Measurements from ENCODE around the gene SLC22A4. TPM values are rescaled to one million over a fixed set of nuclear protein-coding genes. Genes with fewer than 3 reads are reported as not detected.

The SLC22A4 gene
- total and polyA plus RNA-seq, 2 experiments from 2014 or later: 1.4 to 3.3 TPM

GRCh38 chr5:132369007-132369473 is 74.8 kb downstream of the SLC22A4 start:
- no peak for TF ChIP-seq EZH2 (IDR thresholded peaks at IDR 0.05; ENCODE audit: borderline replicate concordance)
- TF ChIP-seq, protein P1, sequence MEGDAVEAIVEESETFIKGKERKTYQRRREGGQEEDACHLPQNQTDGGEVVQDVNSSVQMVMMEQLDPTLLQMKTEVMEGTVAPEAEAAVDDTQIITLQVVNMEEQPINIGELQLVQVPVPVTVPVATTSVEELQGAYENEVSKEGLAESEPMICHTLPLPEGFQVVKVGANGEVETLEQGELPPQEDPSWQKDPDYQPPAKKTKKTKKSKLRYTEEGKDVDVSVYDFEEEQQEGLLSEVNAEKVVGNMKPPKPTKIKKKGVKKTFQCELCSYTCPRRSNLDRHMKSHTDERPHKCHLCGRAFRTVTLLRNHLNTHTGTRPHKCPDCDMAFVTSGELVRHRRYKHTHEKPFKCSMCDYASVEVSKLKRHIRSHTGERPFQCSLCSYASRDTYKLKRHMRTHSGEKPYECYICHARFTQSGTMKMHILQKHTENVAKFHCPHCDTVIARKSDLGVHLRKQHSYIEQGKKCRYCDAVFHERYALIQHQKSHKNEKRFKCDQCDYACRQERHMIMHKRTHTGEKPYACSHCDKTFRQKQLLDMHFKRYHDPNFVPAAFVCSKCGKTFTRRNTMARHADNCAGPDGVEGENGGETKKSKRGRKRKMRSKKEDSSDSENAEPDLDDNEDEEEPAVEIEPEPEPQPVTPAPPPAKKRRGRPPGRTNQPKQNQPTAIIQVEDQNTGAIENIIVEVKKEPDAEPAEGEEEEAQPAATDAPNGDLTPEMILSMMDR (IDR thresholded peaks at IDR 0.05; ENCODE audit: poor library complexity): no peak
- no peak for TF ChIP-seq EZH2phosphoT487 (IDR thresholded peaks at IDR 0.05; ENCODE audit: low read depth, severe bottlenecking, unreplicated experiment)
- H3K27me3 ChIP-seq: no peaks in the 10 kb centered on the region
- peak; percentile 23 for DNase-seq (ENCODE audit: low spot score)
- WGBS (ENCODE audit: low lambda C conversion rate, missing lambda C conversion rate): 12% methylated on average over 9 of the region's 9 CpGs
- H3K79me2 ChIP-seq: peaks cover 54% of the 10 kb centered on the region
- H3K9me2 ChIP-seq (replicated peaks; ENCODE audit: insufficient read depth): no peaks in the 10 kb centered on the region
- H4K20me1 ChIP-seq (ENCODE audit: insufficient read depth, poor library complexity, severe bottlenecking): peaks cover 5% of the 10 kb centered on the region
- peaks cover 26% of the 10 kb centered on the region for H3K4me1 ChIP-seq (ENCODE audit: insufficient read depth)
- peak overlapping the region; percentile 89 for H2AFZ ChIP-seq
- H3K27ac ChIP-seq: peak overlapping the region; percentile 99
- peak overlapping the region; percentile 96 for H3K4me2 ChIP-seq
- peak overlapping the region; percentile 91 for H3K4me3 ChIP-seq
- H3K36me3 ChIP-seq (replicated peaks; ENCODE audit: insufficient read depth, low read depth): no peaks in the 10 kb centered on the region
- no peaks in the 10 kb centered on the region for H3K9me3 ChIP-seq (ENCODE audit: low read depth)

DNA sequence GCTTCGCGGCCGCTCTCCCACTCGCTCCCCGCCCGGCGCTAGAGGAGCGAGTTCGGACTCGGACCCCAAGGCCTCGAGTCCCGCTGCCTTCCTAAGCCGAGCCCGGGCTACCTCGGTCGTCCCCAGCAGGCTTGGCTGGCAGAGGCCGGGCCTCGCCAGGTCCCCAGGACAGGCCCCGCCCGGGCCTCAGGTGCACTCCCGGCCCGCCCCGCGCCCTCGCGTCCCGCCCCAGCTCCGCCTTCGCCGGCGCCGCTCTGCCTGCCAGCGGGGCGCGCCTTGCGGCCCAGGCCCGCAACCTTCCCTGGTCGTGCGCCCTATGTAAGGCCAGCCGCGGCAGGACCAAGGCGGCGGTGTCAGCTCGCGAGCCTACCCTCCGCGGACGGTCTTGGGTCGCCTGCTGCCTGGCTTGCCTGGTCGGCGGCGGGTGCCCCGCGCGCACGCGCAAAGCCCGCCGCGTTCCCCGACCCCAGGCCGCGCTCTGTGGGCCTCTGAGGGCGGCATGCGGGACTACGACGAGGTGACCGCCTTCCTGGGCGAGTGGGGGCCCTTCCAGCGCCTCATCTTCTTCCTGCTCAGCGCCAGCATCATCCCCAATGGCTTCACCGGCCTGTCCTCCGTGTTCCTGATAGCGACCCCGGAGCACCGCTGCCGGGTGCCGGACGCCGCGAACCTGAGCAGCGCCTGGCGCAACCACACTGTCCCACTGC is 75.4 kb downstream of the SLC22A4 start, which contains the start of gene SLC22A5:
TSS of gene SLC22A5 (plus strand) at position 237 of the 707 bp plus-strand sequence. CDS start at position 500, 263 bp downstream.
- peak within 1 kb of the TSS; percentile 89 for H2AFZ ChIP-seq
- WGBS (ENCODE audit: low lambda C conversion rate, missing lambda C conversion rate): under 1% methylated on average over 49 of the region's 83 CpGs
- peak within 1 kb of the TSS; percentile 99 for H3K27ac ChIP-seq
- TF ChIP-seq, protein P1 (IDR thresholded peaks at IDR 0.05; ENCODE audit: poor library complexity): no peak
- TF ChIP-seq EZH2 (IDR thresholded peaks at IDR 0.05; ENCODE audit: borderline replicate concordance) (no peak), EZH2phosphoT487 (IDR thresholded peaks at IDR 0.05; ENCODE audit: low read depth, severe bottlenecking, unreplicated experiment) (no peak)
- H3K36me3 ChIP-seq (replicated peaks; ENCODE audit: insufficient read depth, low read depth): no peaks in the 10 kb centered on the region
- peak within 1 kb of the TSS; percentile 96 for H3K4me2 ChIP-seq
- no peaks in the 10 kb centered on the region for H3K9me2 ChIP-seq (replicated peaks; ENCODE audit: insufficient read depth)
- peak; percentile 93 for DNase-seq (ENCODE audit: low spot score)
- peak within 1 kb of the TSS; percentile 91 for H3K4me3 ChIP-seq
- no peaks in the 10 kb centered on the region for H3K9me3 ChIP-seq (ENCODE audit: low read depth)
- peaks cover 23% of the 10 kb centered on the region for H3K4me1 ChIP-seq (ENCODE audit: insufficient read depth)
- H3K27me3 ChIP-seq: no peaks in the 10 kb centered on the region
- H3K79me2 ChIP-seq: peaks cover 60% of the 10 kb centered on the region
- peaks cover 5% of the 10 kb centered on the region for H4K20me1 ChIP-seq (ENCODE audit: insufficient read depth, poor library complexity, severe bottlenecking)

DNA sequence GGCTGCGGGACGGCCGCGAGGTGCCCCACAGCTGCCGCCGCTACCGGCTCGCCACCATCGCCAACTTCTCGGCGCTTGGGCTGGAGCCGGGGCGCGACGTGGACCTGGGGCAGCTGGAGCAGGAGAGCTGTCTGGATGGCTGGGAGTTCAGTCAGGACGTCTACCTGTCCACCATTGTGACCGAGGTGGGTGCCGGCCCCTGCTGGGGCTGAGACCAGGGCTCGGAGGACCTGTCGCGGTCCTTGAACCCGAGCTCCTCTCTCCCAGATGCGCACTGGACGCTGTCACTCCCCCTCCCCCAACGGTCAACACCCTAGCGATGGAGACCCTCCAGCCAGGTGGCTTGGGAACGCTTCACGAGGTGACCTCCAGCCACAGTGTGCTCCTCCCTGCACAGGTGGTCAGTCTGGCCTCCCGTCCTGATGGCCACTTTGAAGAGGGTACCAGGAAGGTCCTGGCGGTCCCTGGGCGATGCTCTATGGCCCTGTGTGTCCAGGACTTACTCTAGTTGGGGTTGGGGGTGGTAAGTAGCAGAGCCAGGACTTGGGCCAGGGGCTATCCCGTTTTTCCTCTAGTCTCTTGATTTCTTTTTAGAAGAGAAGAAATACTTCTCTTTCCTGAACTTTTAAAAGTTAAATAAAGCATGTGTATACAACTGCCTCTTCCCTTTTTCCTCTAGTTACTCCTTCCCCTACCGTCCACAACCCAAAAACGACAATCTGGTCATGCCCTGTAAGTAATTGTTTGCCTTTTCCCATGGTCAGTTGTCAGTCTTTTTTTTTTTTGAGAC is 76.2 kb downstream of the SLC22A4 start:
- WGBS (ENCODE audit: low lambda C conversion rate, missing lambda C conversion rate): 15% methylated on average over 33 of the region's 34 CpGs
- peak overlapping the region; percentile 91 for H3K4me3 ChIP-seq
- H2AFZ ChIP-seq: peak overlapping the region; percentile 89
- DNase-seq (ENCODE audit: low spot score): no peak
- no peaks in the 10 kb centered on the region for H3K36me3 ChIP-seq (replicated peaks; ENCODE audit: insufficient read depth, low read depth)
- peaks cover 18% of the 10 kb centered on the region for H3K4me1 ChIP-seq (ENCODE audit: insufficient read depth)
- H3K79me2 ChIP-seq: peaks cover 67% of the 10 kb centered on the region
- no peaks in the 10 kb centered on the region for H3K9me2 ChIP-seq (replicated peaks; ENCODE audit: insufficient read depth)
- TF ChIP-seq, protein P1 (IDR thresholded peaks at IDR 0.05; ENCODE audit: poor library complexity): no peak
- no peak for TF ChIP-seq EZH2 (IDR thresholded peaks at IDR 0.05; ENCODE audit: borderline replicate concordance)
- TF ChIP-seq EZH2phosphoT487 (IDR thresholded peaks at IDR 0.05; ENCODE audit: low read depth, severe bottlenecking, unreplicated experiment): no peak
- no peaks in the 10 kb centered on the region for H3K9me3 ChIP-seq (ENCODE audit: low read depth)
- peak overlapping the region; percentile 96 for H3K4me2 ChIP-seq
- peaks cover 5% of the 10 kb centered on the region for H4K20me1 ChIP-seq (ENCODE audit: insufficient read depth, poor library complexity, severe bottlenecking)
- peak overlapping the region; percentile 99 for H3K27ac ChIP-seq
- no peaks in the 10 kb centered on the region for H3K27me3 ChIP-seq

All from hepatocyte (in vitro differentiated cells).